ENCODE measurements around the gene BBC3. TPM values are rescaled to one million over a fixed set of nuclear protein-coding genes. Genes with fewer than 3 reads are reported as not detected.

BBC3 gene
- total RNA-seq, 1 donor from 2014 or later = 54.6 TPM

DNA sequence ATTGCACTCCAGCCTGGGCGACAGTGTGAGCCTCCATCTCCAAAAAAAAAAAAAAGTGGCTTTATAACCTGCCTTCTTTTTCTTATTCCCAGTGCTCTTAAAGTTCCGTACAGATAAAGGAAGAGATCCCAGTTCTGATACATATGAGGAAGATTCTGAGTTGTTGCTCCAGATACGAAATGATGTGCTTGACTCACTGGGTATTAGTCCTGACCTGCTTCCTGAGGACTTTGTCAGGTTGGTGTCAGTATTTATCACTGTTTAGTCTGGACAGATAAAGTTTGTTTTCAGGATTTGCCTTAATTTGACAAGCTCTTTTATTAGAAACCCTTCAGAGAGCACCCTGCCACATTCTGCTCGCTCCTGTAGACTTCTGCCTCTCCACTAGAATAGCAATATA lies 33.9 kb downstream of the BBC3 start:
- Mint-ChIP-seq H3K4me1 (ENCODE audit: low read depth, unreplicated experiment) (no peaks in the 10 kb centered on the region), H3K9me3 (ENCODE audit: unreplicated experiment) (no peaks in the 10 kb centered on the region), H3K27ac (ENCODE audit: unreplicated experiment) (no peak overlapping the region), H3K36me3 (ENCODE audit: low read depth, unreplicated experiment) (peaks cover 10% of the 10 kb centered on the region), H3K4me3 (ENCODE audit: unreplicated experiment) (no peak overlapping the region), H3K27me3 (ENCODE audit: low read depth, unreplicated experiment) (no peaks in the 10 kb centered on the region)
- DNase-seq (ENCODE audit: low read depth) (no peak), FAIRE-seq (no peak)
- Histone ChIP-seq H3K27ac (ENCODE audit: low read depth, low read length) (no peak overlapping the region), H3K4me3 (ENCODE audit: insufficient read depth, low read depth, low read length) (no peak overlapping the region), H3K4me2 (ENCODE audit: low read length) (no peak overlapping the region), H3K9me3 (ENCODE audit: insufficient read depth, low read depth, low read length) (no peaks in the 10 kb centered on the region), H3K36me3 (ENCODE audit: insufficient read depth, low read length) (peaks cover 22% of the 10 kb centered on the region), H3K4me1 (ENCODE audit: insufficient read depth, low read length) (no peaks in the 10 kb centered on the region), H3K9ac (ENCODE audit: low read length) (no peak overlapping the region), H2AFZ (ENCODE audit: low read depth, low read length) (no peak overlapping the region), H4K20me1 (ENCODE audit: insufficient read depth, low read length) (peaks cover 11% of the 10 kb centered on the region), H3K27me3 (ENCODE audit: insufficient read depth, low read length) (no peaks in the 10 kb centered on the region), H3K79me2 (ENCODE audit: insufficient read depth, low read length) (peaks cover 17% of the 10 kb centered on the region)
- TF ChIP-seq EZH2 (IDR thresholded peaks at IDR 0.05; ENCODE audit: insufficient read depth, low read length) = no peak

DNA sequence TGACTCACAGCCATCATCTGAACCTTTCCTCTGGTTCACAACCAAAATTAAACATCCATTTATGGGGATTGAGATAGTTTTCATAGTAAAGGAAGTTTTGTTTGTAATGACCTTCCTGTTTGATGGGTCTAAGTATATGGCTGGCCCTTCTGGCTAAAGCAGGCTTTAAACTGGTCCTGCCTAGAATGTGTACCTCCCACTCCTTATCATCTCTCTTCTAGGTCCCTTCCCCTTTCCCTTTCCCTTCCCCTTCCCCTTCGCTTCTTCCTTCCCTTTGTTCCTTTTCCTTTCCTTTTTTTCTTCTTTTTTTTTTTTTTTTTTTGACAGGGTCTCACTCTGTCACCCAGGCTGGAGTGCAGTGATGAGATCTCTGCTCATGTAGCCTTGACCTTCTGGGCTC lies 35.6 kb downstream of the BBC3 start:
- Histone ChIP-seq H3K36me3 (ENCODE audit: insufficient read depth, low read length) (peaks cover 17% of the 10 kb centered on the region), H3K9me3 (ENCODE audit: insufficient read depth, low read depth, low read length) (no peaks in the 10 kb centered on the region)
- no peaks in the 10 kb centered on the region for H3K9me3 Mint-ChIP-seq (ENCODE audit: unreplicated experiment)

DNA sequence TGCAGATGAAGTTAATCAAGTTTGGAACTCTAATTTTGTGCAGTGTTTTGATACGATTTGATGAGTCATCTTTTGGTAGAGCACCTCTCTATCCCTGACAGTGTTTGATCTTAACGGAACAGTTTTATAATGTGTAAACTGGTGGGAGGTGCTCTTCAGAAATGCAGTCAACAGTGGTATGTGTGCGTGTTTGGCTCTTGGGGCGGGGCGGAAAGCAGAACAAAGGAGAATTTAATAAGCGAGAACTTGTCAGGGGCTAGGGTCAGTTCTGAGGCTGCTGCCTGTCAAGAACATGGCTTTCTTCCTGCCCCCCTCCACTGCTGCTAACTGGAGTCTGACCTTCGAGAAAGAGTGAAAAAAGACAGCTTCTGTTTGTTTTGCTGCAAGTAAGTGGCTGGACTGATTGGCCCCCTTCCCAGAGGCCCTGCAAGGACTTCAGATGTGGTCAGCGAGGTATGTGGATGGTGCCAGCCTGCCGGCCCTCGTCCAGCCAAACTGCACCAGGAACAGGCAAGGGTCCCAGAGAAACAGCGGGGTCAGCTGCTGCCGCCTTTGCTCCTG lies 40.8 kb downstream of the BBC3 start:
- Histone ChIP-seq H3K27me3 (ENCODE audit: insufficient read depth, low read length) (no peaks in the 10 kb centered on the region), H3K79me2 (ENCODE audit: insufficient read depth, low read length) (peaks cover 49% of the 10 kb centered on the region), H2AFZ (ENCODE audit: low read depth, low read length) (no peak overlapping the region), H3K9me3 (ENCODE audit: insufficient read depth, low read depth, low read length) (no peaks in the 10 kb centered on the region), H3K4me2 (ENCODE audit: low read length) (peak overlapping the region; percentile 75), H3K9ac (ENCODE audit: low read length) (peak overlapping the region; percentile 48), H3K4me3 (ENCODE audit: insufficient read depth, low read depth, low read length) (peak overlapping the region; percentile 19), H4K20me1 (ENCODE audit: insufficient read depth, low read length) (peaks cover 54% of the 10 kb centered on the region), H3K27ac (ENCODE audit: low read depth, low read length) (peak overlapping the region; percentile 52), H3K36me3 (ENCODE audit: insufficient read depth, low read length) (no peaks in the 10 kb centered on the region), H3K4me1 (ENCODE audit: insufficient read depth, low read length) (peaks cover 28% of the 10 kb centered on the region)
- peak; percentile 84 for DNase-seq (ENCODE audit: low read depth)
- Mint-ChIP-seq H3K9me3 (ENCODE audit: unreplicated experiment) (no peaks in the 10 kb centered on the region), H3K4me1 (ENCODE audit: low read depth, unreplicated experiment) (peaks cover 25% of the 10 kb centered on the region), H3K27ac (ENCODE audit: unreplicated experiment) (peak overlapping the region; percentile 49), H3K36me3 (ENCODE audit: low read depth, unreplicated experiment) (peaks cover 11% of the 10 kb centered on the region), H3K4me3 (ENCODE audit: unreplicated experiment) (no peak overlapping the region), H3K27me3 (ENCODE audit: low read depth, unreplicated experiment) (no peaks in the 10 kb centered on the region)
- peak; percentile 34 for FAIRE-seq
- TF ChIP-seq EZH2 (IDR thresholded peaks at IDR 0.05; ENCODE audit: insufficient read depth, low read length) = no peak
- TF ChIP-seq, protein P1, sequence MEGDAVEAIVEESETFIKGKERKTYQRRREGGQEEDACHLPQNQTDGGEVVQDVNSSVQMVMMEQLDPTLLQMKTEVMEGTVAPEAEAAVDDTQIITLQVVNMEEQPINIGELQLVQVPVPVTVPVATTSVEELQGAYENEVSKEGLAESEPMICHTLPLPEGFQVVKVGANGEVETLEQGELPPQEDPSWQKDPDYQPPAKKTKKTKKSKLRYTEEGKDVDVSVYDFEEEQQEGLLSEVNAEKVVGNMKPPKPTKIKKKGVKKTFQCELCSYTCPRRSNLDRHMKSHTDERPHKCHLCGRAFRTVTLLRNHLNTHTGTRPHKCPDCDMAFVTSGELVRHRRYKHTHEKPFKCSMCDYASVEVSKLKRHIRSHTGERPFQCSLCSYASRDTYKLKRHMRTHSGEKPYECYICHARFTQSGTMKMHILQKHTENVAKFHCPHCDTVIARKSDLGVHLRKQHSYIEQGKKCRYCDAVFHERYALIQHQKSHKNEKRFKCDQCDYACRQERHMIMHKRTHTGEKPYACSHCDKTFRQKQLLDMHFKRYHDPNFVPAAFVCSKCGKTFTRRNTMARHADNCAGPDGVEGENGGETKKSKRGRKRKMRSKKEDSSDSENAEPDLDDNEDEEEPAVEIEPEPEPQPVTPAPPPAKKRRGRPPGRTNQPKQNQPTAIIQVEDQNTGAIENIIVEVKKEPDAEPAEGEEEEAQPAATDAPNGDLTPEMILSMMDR (IDR thresholded peaks at IDR 0.05; ENCODE audit: insufficient read depth, low read depth, low read length) = no peak

More for the DNA sequence above, 35.6 kb downstream of the BBC3 start:
- no peaks in the 10 kb centered on the region for H3K27me3 ChIP-seq (ENCODE audit: insufficient read depth, low read length)
- H3K4me1 ChIP-seq (ENCODE audit: insufficient read depth, low read length) = peaks cover 8% of the 10 kb centered on the region
- peaks cover 23% of the 10 kb centered on the region for H4K20me1 ChIP-seq (ENCODE audit: insufficient read depth, low read length)
- H3K27ac ChIP-seq (ENCODE audit: low read depth, low read length) = no peak overlapping the region
- H3K4me3 Mint-ChIP-seq (ENCODE audit: unreplicated experiment) = no peak overlapping the region
- TF ChIP-seq, protein P1 (IDR thresholded peaks at IDR 0.05; ENCODE audit: insufficient read depth, low read depth, low read length) = no peak
- TF ChIP-seq EZH2 (IDR thresholded peaks at IDR 0.05; ENCODE audit: insufficient read depth, low read length) = no peak
- no peak overlapping the region for H3K4me3 ChIP-seq (ENCODE audit: insufficient read depth, low read depth, low read length)
- peaks cover 6% of the 10 kb centered on the region for H3K36me3 Mint-ChIP-seq (ENCODE audit: low read depth, unreplicated experiment)
- H3K79me2 ChIP-seq (ENCODE audit: insufficient read depth, low read length) = peaks cover 23% of the 10 kb centered on the region
- no peak overlapping the region for H3K4me2 ChIP-seq (ENCODE audit: low read length)
- H3K4me1 Mint-ChIP-seq (ENCODE audit: low read depth, unreplicated experiment) = peaks cover 3% of the 10 kb centered on the region
- H2AFZ ChIP-seq (ENCODE audit: low read depth, low read length) = no peak overlapping the region
- FAIRE-seq (no peak), DNase-seq (ENCODE audit: low read depth) (no peak)
- no peak overlapping the region for H3K27ac Mint-ChIP-seq (ENCODE audit: unreplicated experiment)
- no peaks in the 10 kb centered on the region for H3K27me3 Mint-ChIP-seq (ENCODE audit: low read depth, unreplicated experiment)
- H3K9ac ChIP-seq (ENCODE audit: low read length) = no peak overlapping the region
